Measurements from ENCODE around the gene EXD2.

DNA sequence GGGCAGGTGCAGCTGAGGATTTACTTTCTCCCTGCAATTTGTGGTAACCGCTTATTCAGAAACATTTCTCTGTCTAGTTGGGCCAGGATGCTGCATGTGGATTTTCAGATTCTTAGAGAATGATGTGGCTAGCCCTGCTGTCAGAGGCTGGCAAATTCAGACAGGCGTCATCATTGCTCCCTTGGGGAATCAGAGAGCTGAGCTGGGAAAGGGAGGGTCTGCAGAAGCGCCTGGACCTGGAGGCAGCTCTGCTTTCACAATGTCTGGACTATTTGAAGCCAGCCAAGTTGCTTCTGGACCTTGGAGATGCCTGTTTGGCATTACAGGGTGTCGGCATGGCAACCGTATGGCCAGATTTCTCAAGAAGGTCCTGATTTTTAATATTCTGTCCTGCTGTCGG, 72.1 kb downstream of the EXD2 start:
- no peak for TF ChIP-seq CTCF (conservative IDR thresholded peaks at IDR 0.05 in 1 of 2, IDR thresholded peaks at IDR 0.05 in 1 of 2; ENCODE audit: extremely low read depth in 1 of 2, insufficient read depth in 1 of 2, low read depth in 1 of 2, low read length in 2 of 2)
- TF ChIP-seq EZH2 (IDR thresholded peaks at IDR 0.05; ENCODE audit: borderline replicate concordance, low read length) = no peak
